Bladder microvascular endothelial cell (primary cell): ENCODE data around the gene ZNF282. TPM values are rescaled to one million over a fixed set of nuclear protein-coding genes. Genes with fewer than 3 reads are reported as not detected.

Experiments
- total RNA-seq: library from RNA; depleted of rRNA; stranded (reverse); fragments of >200 nt; gene quantifications from 2 replicates; pipeline ENCODE4 v1.2.3, GENCODE V29; 2014

Gene ZNF282
- 22.3 and 45.0 TPM in 2 replicates for total RNA-seq

DNA sequence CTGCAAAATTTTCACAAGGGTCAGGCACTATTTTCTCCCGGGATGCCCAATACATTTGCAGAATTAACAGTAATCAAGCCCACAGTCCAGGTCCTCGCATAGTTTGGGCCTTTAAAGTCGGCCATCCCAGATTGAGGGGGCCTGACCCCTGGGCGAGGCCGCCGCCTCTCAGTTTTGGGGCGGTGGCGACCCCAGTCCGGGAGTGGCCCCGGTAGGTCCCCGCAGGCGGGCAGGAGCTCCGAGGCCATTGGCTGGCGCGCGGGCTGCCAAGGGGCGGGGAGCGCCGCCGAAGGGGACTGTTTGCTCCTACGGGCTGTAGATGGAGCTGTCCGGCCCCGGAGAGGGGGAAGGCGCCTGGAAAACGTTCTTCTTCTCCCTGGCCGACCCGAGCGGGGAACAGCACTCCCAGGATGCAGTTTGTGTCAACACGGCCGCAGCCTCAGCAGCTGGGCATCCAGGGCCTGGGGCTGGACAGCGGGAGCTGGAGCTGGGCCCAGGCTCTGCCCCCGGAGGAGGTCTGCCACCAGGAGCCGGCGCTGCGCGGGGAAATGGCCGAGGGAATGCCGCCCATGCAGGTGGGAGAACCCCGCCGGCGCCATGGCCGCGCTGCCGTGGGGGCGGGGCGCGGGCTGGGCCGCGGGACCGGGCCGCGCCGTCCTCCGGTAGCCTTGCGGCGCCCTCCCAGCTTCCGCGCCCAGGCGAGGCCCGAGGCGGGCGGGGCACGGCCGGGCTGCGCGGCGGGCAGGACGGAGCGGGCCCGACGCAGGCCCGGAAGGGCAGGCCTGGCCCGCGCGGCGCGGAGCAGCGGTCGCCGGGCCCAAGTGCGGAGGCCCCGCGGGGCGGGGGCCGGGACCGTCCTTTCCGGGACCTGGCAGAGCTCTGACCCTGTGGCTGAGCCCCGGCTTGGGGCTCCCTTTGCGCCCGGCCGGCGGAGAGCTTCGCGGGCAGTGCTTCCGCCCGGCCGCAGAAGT, at the start of gene ZNF282:
Gene ZNF282, plus strand, starts transcription at position 367 of the 971 bp plus-strand sequence. Its CDS starts 44 bp downstream, at position 411.

GRCh38 chr7:149147072-149147751, 48.1 kb upstream of the ZNF282 start, which contains the start of gene ZNF398:
Gene ZNF398 (plus strand): TSS chr7:149147453. CDS start chr7:149147743, 290 bp downstream.

DNA sequence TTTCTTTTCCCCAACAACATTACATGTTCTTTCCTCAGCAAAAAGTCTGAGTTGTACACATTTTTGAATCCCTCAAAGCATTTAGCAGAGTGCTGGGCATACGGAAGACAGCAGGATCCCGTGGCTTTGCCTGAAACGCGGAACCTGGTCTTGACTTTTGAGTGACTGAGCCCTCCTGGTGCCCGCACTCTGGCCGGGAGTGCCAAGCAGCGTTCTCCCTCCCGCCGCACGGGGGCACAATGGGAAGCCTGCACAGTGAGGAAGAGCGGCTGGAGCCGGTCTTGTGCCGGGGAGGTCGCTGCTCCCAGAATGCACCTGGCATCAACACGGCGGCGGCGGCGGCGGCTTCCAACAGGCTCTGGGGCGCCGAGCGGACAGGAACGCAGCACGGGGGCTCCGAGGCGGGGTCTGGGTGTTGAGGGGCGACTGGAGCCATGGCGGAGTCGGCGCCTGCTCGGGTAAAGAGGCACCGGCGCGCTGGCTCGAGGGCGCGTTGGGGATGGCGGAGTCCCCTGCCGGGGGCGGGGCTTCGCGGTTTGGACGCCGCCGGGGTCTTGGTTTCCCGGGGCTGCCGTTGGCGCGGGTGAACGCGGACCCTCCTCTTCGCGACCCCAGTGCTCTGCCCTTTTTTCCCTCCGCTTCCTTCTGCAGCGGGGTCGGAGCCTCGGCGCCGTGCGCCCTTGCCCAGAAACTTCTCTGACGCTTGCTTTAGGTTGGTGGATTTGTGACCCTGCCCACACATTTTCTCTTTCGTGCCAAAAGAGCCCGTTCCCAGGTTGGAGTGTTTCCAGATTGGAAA, 44.2 kb downstream of the ZNF282 start, which contains the start of gene ZNF212:
Gene ZNF212, plus strand, starts transcription at position 307 of the 799 bp plus-strand sequence. Its CDS starts 128 bp downstream, at position 435.

GRCh38 chr7:149261829-149262617, 66.7 kb downstream of the ZNF282 start, which contains the start of gene ZNF783:
Gene ZNF783 (plus strand): TSS chr7:149262196. CDS start chr7:149262334, 138 bp downstream.

Other genes starting within 250 kb of the ZNF282 start
- 232 and 246 TPM in 2 replicates for gene PDIA4, start 167.0 kb upstream of the ZNF282 start, total RNA-seq
- gene ZNF786, start 104.8 kb upstream of the ZNF282 start, total RNA-seq = 4.9 and 7.4 TPM in 2 replicates
- 1.3 and 2.1 TPM in 2 replicates for gene ZNF425, start 69.2 kb upstream of the ZNF282 start, total RNA-seq
- 3.2 and 7.6 TPM in 2 replicates for gene ZNF398, start 48.1 kb upstream of the ZNF282 start, total RNA-seq
- gene ZNF212, start 44.1 kb downstream of the ZNF282 start, total RNA-seq = 2.9 and 4.5 TPM in 2 replicates
- gene ZNF783, start 66.7 kb downstream of the ZNF282 start, total RNA-seq = 3.9 and 6.8 TPM in 2 replicates